H9 (cell line): Measurements from ENCODE around the gene RBM25. TPM values are rescaled to one million over a fixed set of nuclear protein-coding genes. Genes with fewer than 3 reads are reported as not detected.

Experiments
- DNase-seq: peaks from one replicate; pipeline ENCODE4 v3.0.0-alpha.2; 2017
- H2AFZ ChIP-seq: one replicate; pipeline ENCODE4 v1.6.1; 2013; ENCODE audit warnings: mild to moderate bottlenecking, low read length, control low read depth, moderate library complexity
- H2AK5ac ChIP-seq: 2 replicates; pipeline ENCODE4 v1.6.1; 2013; ENCODE audit warnings: low read length, control low read depth, mixed read lengths; ENCODE audit not compliant: insufficient read length
- H2BK120ac ChIP-seq: one replicate; pipeline ENCODE4 v1.6.1; 2013; ENCODE audit warnings: low read depth, mild to moderate bottlenecking, low read length, control low read depth, inconsistent platforms; ENCODE audit not compliant: poor library complexity, severe bottlenecking
- H2BK12ac ChIP-seq: 2 replicates; pipeline ENCODE4 v1.6.1; 2013; ENCODE audit warnings: low read length, control low read depth, mixed read lengths, low read depth; ENCODE audit not compliant: insufficient read length
- H2BK15ac ChIP-seq: 2 replicates; pipeline ENCODE4 v1.6.1; 2013; ENCODE audit warnings: low read depth, low read length, control low read depth
- H2BK20ac ChIP-seq: one replicate; pipeline ENCODE4 v1.6.1; 2013; ENCODE audit warnings: low read depth, mild to moderate bottlenecking, low read length, control low read depth, inconsistent platforms; ENCODE audit not compliant: poor library complexity, severe bottlenecking
- H2BK5ac ChIP-seq: 2 replicates; pipeline ENCODE4 v1.6.1; 2013; ENCODE audit warnings: low read length, control low read depth, mixed read lengths; ENCODE audit not compliant: insufficient read length
- H3K14ac ChIP-seq: 2 replicates; pipeline ENCODE4 v1.6.1; 2013; ENCODE audit warnings: low read length, control low read depth; ENCODE audit not compliant: insufficient read depth
- H3K18ac ChIP-seq: 2 replicates; pipeline ENCODE4 v1.6.1; 2013; ENCODE audit warnings: low read depth, mild to moderate bottlenecking, mixed read lengths, low read length, control low read depth; ENCODE audit not compliant: insufficient read length
- H3K23ac ChIP-seq: 2 replicates; pipeline ENCODE4 v1.6.1; 2013; ENCODE audit warnings: low read length, control low read depth, mixed read lengths, low read depth; ENCODE audit not compliant: insufficient read length
- H3K23me2 ChIP-seq: 2 replicates; pipeline ENCODE4 v1.6.1; 2013; ENCODE audit warnings: low read depth, mild to moderate bottlenecking, mixed read lengths, low read length, control low read depth; ENCODE audit not compliant: insufficient read length, poor library complexity, severe bottlenecking
- H3K27ac ChIP-seq: 2 replicates; pipeline ENCODE4 v1.5.1; 2013; ENCODE audit warnings: low read length, control low read depth, mixed read lengths, low read depth; ENCODE audit not compliant: insufficient read length
- H3K27me3 ChIP-seq: 2 replicates; pipeline ENCODE4 v1.6.1; 2013; ENCODE audit warnings: low read length, control low read depth, inconsistent platforms; ENCODE audit not compliant: insufficient read depth
- H3K4ac ChIP-seq: 2 replicates; pipeline ENCODE4 v1.6.1; 2013; ENCODE audit warnings: low read depth, mild to moderate bottlenecking, control low read depth, inconsistent platforms, low read length, moderate library complexity
- H3K4me1 ChIP-seq: 2 replicates; pipeline ENCODE4 v1.6.1; 2013; ENCODE audit warnings: low read length, control low read depth, inconsistent platforms; ENCODE audit not compliant: insufficient read depth
- H3K4me2 ChIP-seq: 2 replicates; pipeline ENCODE4 v1.6.1; 2013; ENCODE audit warnings: low read length, control low read depth, mixed read lengths; ENCODE audit not compliant: insufficient read length, insufficient read depth
- H3K56ac ChIP-seq: 2 replicates; pipeline ENCODE4 v1.6.1; 2013; ENCODE audit warnings: low read depth, mild to moderate bottlenecking, mixed read lengths, low read length, control low read depth; ENCODE audit not compliant: insufficient read length
- H3K79me1 ChIP-seq: 2 replicates; pipeline ENCODE4 v1.6.1; 2013; ENCODE audit warnings: low read depth, mild to moderate bottlenecking, moderate library complexity, low read length, control low read depth, inconsistent platforms; ENCODE audit not compliant: insufficient read depth, poor library complexity, severe bottlenecking
- H3K79me2 ChIP-seq: 2 replicates; pipeline ENCODE4 v1.6.1; 2013; ENCODE audit warnings: low read length, control low read depth, inconsistent platforms; ENCODE audit not compliant: insufficient read depth
- H3K9ac ChIP-seq: 2 replicates; pipeline ENCODE4 v1.6.1; 2013; ENCODE audit warnings: low read length, control low read depth, mixed read lengths; ENCODE audit not compliant: insufficient read length; ENCODE audit errors: extremely low read depth
- H3K9me3 ChIP-seq: one replicate; pipeline ENCODE4 v1.6.1; 2013; ENCODE audit warnings: low read depth, low read length, inconsistent platforms; ENCODE audit not compliant: control insufficient read depth
- H3T11ph ChIP-seq: one replicate; pipeline ENCODE4 v1.6.1; 2013; ENCODE audit warnings: mild to moderate bottlenecking, low read length, control low read depth, inconsistent platforms
- H4K20me1 ChIP-seq: one replicate; pipeline ENCODE4 v1.6.1; 2013; ENCODE audit not compliant: control insufficient read depth, insufficient read length, insufficient read depth
- H4K5ac ChIP-seq: 2 replicates; pipeline ENCODE4 v1.6.1; 2013; ENCODE audit warnings: low read depth, mild to moderate bottlenecking, mixed read lengths, low read length, control low read depth; ENCODE audit not compliant: insufficient read length
- H4K8ac ChIP-seq: replicated peaks from 2 replicates; pipeline ENCODE4 v1.6.1; 2013; ENCODE audit warnings: low read length, control low read depth, mixed read lengths, low read depth; ENCODE audit not compliant: insufficient read length
- H4K91ac ChIP-seq: 2 replicates; pipeline ENCODE4 v1.6.1; 2013; ENCODE audit warnings: low read depth, mild to moderate bottlenecking, moderate library complexity, mixed read lengths, low read length, control low read depth; ENCODE audit not compliant: insufficient read length
- H3K27ac Mint-ChIP-seq, 3 experiments: 2 replicates in 2 of 3; 3 replicates in 1 of 3; pipeline ENCODE4 v1.8.0; 2020 to 2021; ENCODE audit warnings: mixed read lengths in 3 of 3, mild to moderate bottlenecking in 1 of 3, moderate library complexity in 1 of 3
- H3K27me3 Mint-ChIP-seq: 2 replicates; pipeline ENCODE4 v1.8.0; 2021; ENCODE audit warnings: low read depth, mild to moderate bottlenecking, moderate library complexity, mixed read lengths
- H3K36me3 Mint-ChIP-seq, 3 experiments: 2 replicates in 2 of 3; 3 replicates in 1 of 3; pipeline ENCODE4 v1.8.0; 2020 to 2021; ENCODE audit warnings: low read depth in 3 of 3, mixed read lengths in 3 of 3; ENCODE audit not compliant: insufficient read depth in 1 of 3
- H3K4me1 Mint-ChIP-seq, 2 experiments: 2 replicates each; pipeline ENCODE4 v1.8.0; 2020; ENCODE audit warnings: mixed read lengths in 2 of 2
- H3K4me3 Mint-ChIP-seq, 2 experiments: 2 replicates in 1 of 2; 3 replicates in 1 of 2; pipeline ENCODE4 v1.8.0; 2020 to 2021; ENCODE audit warnings: mild to moderate bottlenecking in 2 of 2, mixed read lengths in 2 of 2, moderate library complexity in 1 of 2
- H3K9me3 Mint-ChIP-seq, 2 experiments: 2 replicates in 1 of 2; 3 replicates in 1 of 2; pipeline ENCODE4 v1.8.0; 2020; ENCODE audit warnings: mild to moderate bottlenecking in 2 of 2, mixed read lengths in 2 of 2, moderate library complexity in 1 of 2
- WGBS: extraction: QIAGEN DNeasy Blood & Tissue Kit; methylation state at CpG from one replicate; pipeline ENCODE4 v1.1.7; 2013; ENCODE audit warnings: missing lambda C conversion rate, low lambda C conversion rate, mixed read lengths; ENCODE audit not compliant: insufficient read length; ENCODE audit errors: extremely low coverage; 5-methylcytosine and 5-hydroxymethylcytosine counted together
- total RNA-seq: library from RNA; stranded (reverse); gene quantifications from 2 replicates; pipeline ENCODE4 v1.2.1, GENCODE V29; 2021
- TF ChIP-seq, protein P1 (sequence below): fragments of 200-600 bp; sonication (generic); conservative IDR thresholded peaks from 3 replicates; pipeline ENCODE4 v1.8.0; 2021; ENCODE audit warnings: antibody characterized with exemption, mild to moderate bottlenecking

The RBM25 gene
- total RNA-seq, 1 experiment from 2014 or later: 138 TPM

DNA sequence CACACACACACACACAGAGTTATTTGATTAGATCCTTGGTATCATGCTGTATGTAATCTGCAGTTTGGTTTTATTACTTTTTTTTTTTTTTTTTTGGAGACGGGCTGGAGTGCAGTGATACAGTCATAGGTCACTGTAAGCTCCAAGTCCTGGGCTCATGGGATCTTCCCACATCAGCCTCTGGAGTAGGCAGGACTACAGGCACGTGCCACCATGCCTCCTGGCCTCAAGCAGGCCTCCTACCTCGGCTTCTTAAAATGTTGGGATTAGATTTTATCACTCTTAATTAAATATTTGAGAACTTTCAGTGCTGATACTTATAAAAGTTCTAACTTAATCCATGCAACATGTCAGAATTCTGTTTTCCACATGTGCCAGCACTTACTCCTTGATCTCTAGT, 46.7 kb downstream of the RBM25 start:
- no peak overlapping the region for H3K14ac ChIP-seq
- H3K4me1 Mint-ChIP-seq: no peaks in the 10 kb centered on the region
- no peak overlapping the region for H3K4ac ChIP-seq
- H3K18ac ChIP-seq: no peak overlapping the region
- no peak overlapping the region for H3K56ac ChIP-seq
- no peaks in the 10 kb centered on the region for H3K27me3 ChIP-seq
- no peak for DNase-seq
- no peak overlapping the region for H3K23ac ChIP-seq
- peaks cover 45 to 86% (median 85%) of the 10 kb centered on the region in 3 experiments; a peak in 6 of 7 replicates for H3K36me3 Mint-ChIP-seq
- no peaks in the 10 kb centered on the region for H3K9me3 ChIP-seq
- no peaks in the 10 kb centered on the region for H4K20me1 ChIP-seq
- no peaks in the 10 kb centered on the region for H3K4me1 ChIP-seq
- H2BK5ac ChIP-seq: no peak overlapping the region
- no peak overlapping the region for H4K5ac ChIP-seq
- no peaks in the 10 kb centered on the region for H3K23me2 ChIP-seq
- TF ChIP-seq, protein P1, sequence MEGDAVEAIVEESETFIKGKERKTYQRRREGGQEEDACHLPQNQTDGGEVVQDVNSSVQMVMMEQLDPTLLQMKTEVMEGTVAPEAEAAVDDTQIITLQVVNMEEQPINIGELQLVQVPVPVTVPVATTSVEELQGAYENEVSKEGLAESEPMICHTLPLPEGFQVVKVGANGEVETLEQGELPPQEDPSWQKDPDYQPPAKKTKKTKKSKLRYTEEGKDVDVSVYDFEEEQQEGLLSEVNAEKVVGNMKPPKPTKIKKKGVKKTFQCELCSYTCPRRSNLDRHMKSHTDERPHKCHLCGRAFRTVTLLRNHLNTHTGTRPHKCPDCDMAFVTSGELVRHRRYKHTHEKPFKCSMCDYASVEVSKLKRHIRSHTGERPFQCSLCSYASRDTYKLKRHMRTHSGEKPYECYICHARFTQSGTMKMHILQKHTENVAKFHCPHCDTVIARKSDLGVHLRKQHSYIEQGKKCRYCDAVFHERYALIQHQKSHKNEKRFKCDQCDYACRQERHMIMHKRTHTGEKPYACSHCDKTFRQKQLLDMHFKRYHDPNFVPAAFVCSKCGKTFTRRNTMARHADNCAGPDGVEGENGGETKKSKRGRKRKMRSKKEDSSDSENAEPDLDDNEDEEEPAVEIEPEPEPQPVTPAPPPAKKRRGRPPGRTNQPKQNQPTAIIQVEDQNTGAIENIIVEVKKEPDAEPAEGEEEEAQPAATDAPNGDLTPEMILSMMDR: no peak
- no CpG with 5 or more reads among the region's 3 CpGs for WGBS
- H3K4me2 ChIP-seq: no peak overlapping the region
- H3K4me3 Mint-ChIP-seq: no peak overlapping the region
- no peaks in the 10 kb centered on the region for H3K79me1 ChIP-seq
- no peak overlapping the region for H2BK12ac ChIP-seq
- no peaks in the 10 kb centered on the region for H3K27me3 Mint-ChIP-seq
- H2BK15ac ChIP-seq: no peak overlapping the region
- H3K9me3 Mint-ChIP-seq: no peaks in the 10 kb centered on the region
- H3K79me2 ChIP-seq: no peaks in the 10 kb centered on the region
- H4K91ac ChIP-seq: no peak overlapping the region
- no peak overlapping the region for H4K8ac ChIP-seq
- no peak overlapping the region for H2BK120ac ChIP-seq
- no peak overlapping the region for H3T11ph ChIP-seq
- no peak overlapping the region for H3K27ac Mint-ChIP-seq
- no peak overlapping the region for H2AK5ac ChIP-seq
- no peak overlapping the region for H2BK20ac ChIP-seq
- no peak overlapping the region for H3K27ac ChIP-seq
- H2AFZ ChIP-seq: no peak overlapping the region
- no peak overlapping the region for H3K9ac ChIP-seq
